GM23248 (cell line): ENCODE data around the gene HDAC3. TPM values are rescaled to one million over a fixed set of nuclear protein-coding genes. Genes with fewer than 3 reads are reported as not detected.
"Not testable (repeated sequence)": the region's sequence is repeated elsewhere in the genome, so short reads cannot be mapped to it uniquely, and the experiment has no call there.

ENCODE experiments used
- DNase-seq: peaks from one replicate; pipeline ENCODE4 v3.0.0-alpha.2; 2015
- H2AFZ ChIP-seq: fragments of 200-600 bp; sonication (generic); 2 replicates; pipeline ENCODE4 v1.6.1; 2016; ENCODE audit warnings: antibody characterized with exemption
- H3F3A ChIP-seq: fragments of 200-600 bp; sonication (generic); 2 replicates; pipeline ENCODE4 v1.6.1; 2016; ENCODE audit warnings: mild to moderate bottlenecking, antibody characterized with exemption, mixed run types; ENCODE audit not compliant: insufficient read depth
- H3K27ac ChIP-seq: fragments of 200-600 bp; sonication (generic); 2 replicates; pipeline ENCODE4 v1.5.1; 2016; ENCODE audit warnings: mild to moderate bottlenecking
- H3K27me3 ChIP-seq: fragments of 200-600 bp; sonication (generic); replicated peaks from 2 replicates; pipeline ENCODE4 v1.6.1; 2016; ENCODE audit warnings: mild to moderate bottlenecking; ENCODE audit not compliant: insufficient read depth
- H3K36me3 ChIP-seq: fragments of 200-600 bp; sonication (generic); 2 replicates; pipeline ENCODE4 v1.6.1; 2016; ENCODE audit warnings: low read depth, mild to moderate bottlenecking
- H3K4me1 ChIP-seq: fragments of 200-600 bp; sonication (generic); 2 replicates; pipeline ENCODE4 v1.6.1; 2016; ENCODE audit warnings: mild to moderate bottlenecking; ENCODE audit not compliant: insufficient read depth
- H3K4me2 ChIP-seq: fragments of 200-600 bp; sonication (generic); one replicate; pipeline ENCODE4 v1.6.1; 2016; ENCODE audit warnings: mild to moderate bottlenecking; ENCODE audit not compliant: unreplicated experiment
- H3K4me3 ChIP-seq: fragments of 200-600 bp; sonication (generic); 2 replicates; pipeline ENCODE4 v1.5.1; 2016; ENCODE audit warnings: mild to moderate bottlenecking
- H3K79me2 ChIP-seq: fragments of 200-600 bp; sonication (generic); 2 replicates; pipeline ENCODE4 v1.6.1; 2016; ENCODE audit warnings: mild to moderate bottlenecking; ENCODE audit not compliant: insufficient read depth
- H3K9ac ChIP-seq: fragments of 200-600 bp; sonication (generic); 2 replicates; pipeline ENCODE4 v1.6.1; 2016; ENCODE audit warnings: mild to moderate bottlenecking
- H3K9me2 ChIP-seq: fragments of 200-600 bp; sonication (generic); 2 replicates; pipeline ENCODE4 v1.6.1; 2016; ENCODE audit warnings: mixed run types, mild to moderate bottlenecking, moderate library complexity; ENCODE audit not compliant: insufficient read depth
- H3K9me3 ChIP-seq: fragments of 200-600 bp; sonication (generic); one replicate; pipeline ENCODE4 v1.6.1; 2017; ENCODE audit warnings: low read depth
- H4K20me1 ChIP-seq: fragments of 200-600 bp; sonication (generic); 2 replicates; pipeline ENCODE4 v1.6.0; 2016; ENCODE audit not compliant: insufficient read depth
- EZH2 ChIP-seq: fragments of 200-600 bp; sonication (generic); IDR thresholded peaks from 2 replicates; pipeline ENCODE4 v1.6.1; 2018; ENCODE audit warnings: antibody characterized with exemption, mild to moderate bottlenecking; ENCODE audit not compliant: insufficient read depth, poor library complexity, severe bottlenecking
- EZH2phosphoT487 ChIP-seq: fragments of 200-600 bp; sonication (generic); IDR thresholded peaks from 2 replicates; pipeline ENCODE4 v1.6.1; 2018; ENCODE audit warnings: antibody characterized with exemption, moderate library complexity, mild to moderate bottlenecking, low read depth; ENCODE audit not compliant: insufficient read depth
- WGBS, 2 experiments: methylation state at CpG; one replicate each; pipeline ENCODE4 v1.1.6; 2015 to 2017; ENCODE audit warnings: low lambda C conversion rate in 2 of 2, low coverage in 1 of 2; ENCODE audit errors: missing lambda C conversion rate in 2 of 2; 5-methylcytosine and 5-hydroxymethylcytosine counted together
- in situ Hi-C: fragments of 300-500 bp; cut with MboI; formaldehyde crosslinking; loops from 2 replicates; pipeline ENCODE4 v1.15.0; 2020
- polyA plus RNA-seq: library from polyadenylated mRNA; unstranded; fragments of >200 nt; fragmentation: Nextera tagmentation; extraction: Ambion mirVana; gene quantifications from 2 replicates; pipeline ENCODE4 v1.2.1, GENCODE V29; 2016
- total RNA-seq: library from RNA; depleted of rRNA; stranded (reverse); fragments of >200 nt; shearing (Covaris generic); gene quantifications from 2 replicates; pipeline ENCODE4 v1.2.3, GENCODE V29; 2014

Gene HDAC3
- total and polyA plus RNA-seq, 2 experiments from 2014 or later = 53.2 to 62.9 TPM

DNA sequence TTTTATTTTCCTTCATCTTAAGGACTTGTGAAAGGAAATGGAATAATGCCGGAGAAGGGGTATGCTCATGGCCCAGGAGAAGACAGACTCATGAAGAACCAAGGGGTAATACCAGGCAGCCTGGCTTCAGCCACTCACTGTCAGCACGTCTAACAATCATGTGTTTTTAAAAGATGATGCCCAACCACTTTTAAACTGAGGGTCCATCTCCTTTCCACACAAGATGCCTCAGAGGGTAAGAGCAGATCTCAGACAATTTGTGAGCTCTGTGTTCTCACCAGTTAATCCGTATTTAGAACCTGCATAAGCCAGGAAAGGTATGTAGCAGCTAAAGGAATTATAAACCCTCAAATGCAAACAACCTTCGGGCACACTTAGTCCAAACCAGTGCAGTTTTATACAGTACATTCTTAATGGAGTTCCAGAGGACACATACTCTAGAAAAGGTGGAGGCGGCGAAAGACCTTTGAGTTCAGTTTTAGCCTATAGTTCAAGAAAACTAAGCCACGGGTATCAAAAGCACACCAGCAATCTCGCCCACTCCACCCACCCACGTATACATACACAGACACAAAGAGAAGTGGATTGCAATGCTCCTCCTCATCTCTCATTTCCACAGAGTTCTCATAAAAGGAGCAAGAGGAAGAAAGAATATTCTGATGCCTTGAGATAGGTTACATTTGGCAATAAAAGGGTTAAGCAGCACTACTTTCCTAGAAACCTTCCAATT, 20.5 kb downstream of the HDAC3 start:
- no peak for DNase-seq
- 72 to 78% methylated on average over 9 of the region's 9 CpGs for WGBS, 2 experiments
- H3K79me2 ChIP-seq = peaks cover 73% of the 10 kb centered on the region
- H3K4me3 ChIP-seq = peak overlapping the region; percentile 79
- no peaks in the 10 kb centered on the region for H3K36me3 ChIP-seq
- no peak overlapping the region for H3K9ac ChIP-seq
- H3F3A ChIP-seq = peaks cover 39% of the 10 kb centered on the region
- no peaks in the 10 kb centered on the region for H4K20me1 ChIP-seq
- TF ChIP-seq EZH2phosphoT487 (no peak), EZH2 (no peak)
- no peaks in the 10 kb centered on the region for H3K9me3 ChIP-seq
- peak overlapping the region; percentile 98 for H3K4me2 ChIP-seq
- H3K27me3 ChIP-seq = no peaks in the 10 kb centered on the region
- H3K9me2 ChIP-seq = no peaks in the 10 kb centered on the region
- H3K27ac ChIP-seq = no peak overlapping the region
- peaks cover 11% of the 10 kb centered on the region for H3K4me1 ChIP-seq
- H2AFZ ChIP-seq = no peak overlapping the region
- in situ Hi-C loops = no loop called here

GRCh38 chr5:141613344-141613743, 23.3 kb downstream of the HDAC3 start:
- no peaks in the 10 kb centered on the region for H4K20me1 ChIP-seq

GRCh38 chr5:141611289-141611688, 25.4 kb downstream of the HDAC3 start:
- no peak overlapping the region for H3K27ac ChIP-seq
- no peaks in the 10 kb centered on the region for H3K4me1 ChIP-seq
- no peaks in the 10 kb centered on the region for H4K20me1 ChIP-seq
- peaks cover under 1% of the 10 kb centered on the region; the same call in 1 of the 2 replicates for H3F3A ChIP-seq
- no peak overlapping the region for H3K4me3 ChIP-seq
- H3K36me3 ChIP-seq = no peaks in the 10 kb centered on the region
- H3K79me2 ChIP-seq = peaks cover 100% of the 10 kb centered on the region
- no peaks in the 10 kb centered on the region for H3K9me2 ChIP-seq
- TF ChIP-seq EZH2 (no peak), EZH2phosphoT487 (no peak)
- H3K4me2 ChIP-seq = no peak overlapping the region
- no peak overlapping the region for H3K9ac ChIP-seq
- no peaks in the 10 kb centered on the region for H3K9me3 ChIP-seq
- H2AFZ ChIP-seq = no peak overlapping the region
- no peaks in the 10 kb centered on the region for H3K27me3 ChIP-seq
- 87 to 91% methylated on average over 3 of the region's 3 CpGs for WGBS, 2 experiments
- in situ Hi-C loops = no loop called here
- DNase-seq = no peak

More at GRCh38 chr5:141613344-141613743, 23.3 kb downstream of the HDAC3 start:
- H3K9me3 ChIP-seq = no peaks in the 10 kb centered on the region
- peaks cover 11% of the 10 kb centered on the region for H3K4me1 ChIP-seq
- H3K4me2 ChIP-seq = no peak overlapping the region
- no peaks in the 10 kb centered on the region for H3K36me3 ChIP-seq
- peaks cover 99% of the 10 kb centered on the region for H3K79me2 ChIP-seq
- H2AFZ ChIP-seq = no peak overlapping the region
- H3K9me2 ChIP-seq = no peaks in the 10 kb centered on the region
- no peak overlapping the region for H3K27ac ChIP-seq
- no peak overlapping the region for H3K4me3 ChIP-seq
- no peak for DNase-seq
- no peaks in the 10 kb centered on the region for H3K27me3 ChIP-seq
- H3F3A ChIP-seq = peaks cover 20% of the 10 kb centered on the region
- H3K9ac ChIP-seq = no peak overlapping the region
- in situ Hi-C loops = no loop called here
- TF ChIP-seq EZH2 (no peak), EZH2phosphoT487 (no peak)

GRCh38 chr5:141609921-141610320, 26.7 kb downstream of the HDAC3 start:
- H4K20me1 ChIP-seq, DNase-seq, H3F3A ChIP-seq, H3K4me1 ChIP-seq, H3K4me2 ChIP-seq, H3K36me3 ChIP-seq, H2AFZ ChIP-seq, H3K9ac ChIP-seq, H3K27ac ChIP-seq, H3K9me2 ChIP-seq, in situ Hi-C loops, H3K4me3 ChIP-seq, H3K9me3 ChIP-seq, H3K27me3 ChIP-seq: not testable (repeated sequence)
- WGBS, 2 experiments = 95 to 98% methylated on average over 7 of the region's 7 CpGs
- H3K79me2 ChIP-seq = peaks cover 100% of the 10 kb centered on the region

- Histone ChIP-seq H3K9me2 (no peaks in the 10 kb centered on the region), H3F3A (peaks cover 14% of the 10 kb centered on the region), H3K79me2 (peaks cover 96% of the 10 kb centered on the region), H3K4me1 (peaks cover 11% of the 10 kb centered on the region), H4K20me1 (no peaks in the 10 kb centered on the region), H3K4me3 (no peak overlapping the region), H3K36me3 (no peaks in the 10 kb centered on the region), H3K9me3 (no peaks in the 10 kb centered on the region), H3K27me3 (no peaks in the 10 kb centered on the region), H3K4me2 (no peak overlapping the region), H2AFZ (no peak overlapping the region), H3K9ac (no peak overlapping the region), H3K27ac (no peak overlapping the region)
- no peak for DNase-seq
- WGBS, 2 experiments = 99 to 100% methylated on average over 3 of the region's 3 CpGs
- in situ Hi-C loops = no loop called here
- TF ChIP-seq EZH2phosphoT487 (no peak), EZH2 (no peak)
These were observed 27.6 kb downstream of the HDAC3 start for GRCh38 chr5:141609044-141609443.
